GM12878 (cell line): Measurements from ENCODE around the gene DDIT3. TPM values are rescaled to one million over a fixed set of nuclear protein-coding genes. Genes with fewer than 3 reads are reported as not detected.

Experiments used
- ATAC-seq: fragments of 200-7000 bp; cut with Tn5 transposase; 3 replicates; pipeline ENCODE4 v1.9.1; 2020; ENCODE audit warnings: mild to moderate bottlenecking, moderate library complexity
- BruUV-seq: library from RNA; stranded (reverse); fragments of 400-500 nt; replicated peaks from 2 replicates; lab custom pipeline; 2021; lab: Mats Ljungman, UMichigan
- CTCF ChIA-PET: fragments of 300-600 bp; sonication (Branson Sonifier 250); formaldehyde crosslinking; extraction: SDS; loops from one replicate; lab custom pipeline; 2021; ENCODE audit warnings: inconsistent platforms; lab: Yijun Ruan, JAX
- POLR2A ChIA-PET: fragments of 350-600 bp; formaldehyde crosslinking; extraction: SDS; loops from one replicate; lab custom pipeline; 2021; ENCODE audit warnings: inconsistent platforms; lab: Charles Lee
- RAD21 ChIA-PET: fragments of 300-600 bp; sonication (Branson Sonifier 250); formaldehyde crosslinking; loops from one replicate; lab custom pipeline; 2023; ENCODE audit warnings: antibody characterized with exemption; ENCODE audit not compliant: unreplicated experiment; lab: Charles Lee
- SMC1A ChIA-PET: fragments of 300-600 bp; sonication (Branson Sonifier 250); formaldehyde crosslinking; loops from one replicate; lab custom pipeline; 2023; ENCODE audit not compliant: unreplicated experiment, uncharacterized antibody; lab: Charles Lee
- DNase-seq: peaks from one replicate; pipeline ENCODE4 v3.0.0-alpha.2; 2011; ENCODE audit warnings: low read depth, low spot score
- FAIRE-seq: peaks from 3 replicates; lab custom pipeline; 2011; peaks lifted over from hg19 to GRCh38; lab: Jason Lieb, UNC
- H2AFZ ChIP-seq: 2 replicates; pipeline ENCODE4 v1.6.0; 2011; ENCODE audit warnings: low read depth, low read length, control low read depth; ENCODE audit not compliant: control insufficient read depth
- H3K27ac ChIP-seq: 2 replicates; pipeline ENCODE4 v1.5.1; 2011; ENCODE audit warnings: control low read depth; ENCODE audit not compliant: control insufficient read depth, insufficient read depth
- H3K27me3 ChIP-seq, 2 experiments: replicated peaks in 1 of 2; 2 replicates each; pipeline versions ENCODE4 v1.6.0 to v1.6.1; 2011; ENCODE audit warnings: low read length in 1 of 2; ENCODE audit not compliant: control insufficient read depth in 2 of 2, insufficient read depth in 2 of 2
- H3K36me3 ChIP-seq, 2 experiments: 2 replicates each; pipeline ENCODE4 v1.5.1; 2011; ENCODE audit warnings: low read length in 1 of 2; ENCODE audit not compliant: control insufficient read depth in 2 of 2, insufficient read depth in 2 of 2
- H3K4me1 ChIP-seq: 2 replicates; pipeline ENCODE4 v1.6.1; 2011; ENCODE audit warnings: mild to moderate bottlenecking, low read length, moderate library complexity, mixed read lengths; ENCODE audit not compliant: control insufficient read depth, insufficient read depth
- H3K4me2 ChIP-seq: 2 replicates; pipeline ENCODE4 v1.6.0; 2011; ENCODE audit warnings: control low read depth; ENCODE audit not compliant: control insufficient read depth, insufficient read depth
- H3K4me3 ChIP-seq: fragments of 200-600 bp; sonication (generic); 2 replicates; pipeline ENCODE4 v1.5.1; 2016
- H3K79me2 ChIP-seq: 2 replicates; pipeline ENCODE4 v1.6.0; 2011; ENCODE audit warnings: low read length; ENCODE audit not compliant: control insufficient read depth, insufficient read depth
- H3K9ac ChIP-seq: 2 replicates; pipeline ENCODE4 v1.8.0; 2011; ENCODE audit warnings: low read length, control low read depth, mixed read lengths; ENCODE audit not compliant: control insufficient read depth, insufficient read depth
- H3K9me3 ChIP-seq: replicated peaks from 3 replicates; pipeline ENCODE4 v1.5.1; 2011; ENCODE audit warnings: mild to moderate bottlenecking, low read length; ENCODE audit not compliant: control insufficient read depth, insufficient read depth
- H4K20me1 ChIP-seq: 2 replicates; pipeline ENCODE4 v1.6.0; 2011; ENCODE audit not compliant: control insufficient read depth, insufficient read depth
- ATF7 ChIP-seq: fragments of 450-650 bp; IDR thresholded peaks from 2 replicates; pipeline ENCODE4 v1.6.1; 2016; ENCODE audit warnings: low read depth, mild to moderate bottlenecking
- CEBPB ChIP-seq, 2 experiments: fragments of 150-350 bp in 1 of 2; IDR thresholded peaks; 2 replicates each; pipeline ENCODE4 v1.6.1; 2012 to 2014; ENCODE audit warnings: low read depth in 2 of 2, low read length in 2 of 2, borderline replicate concordance in 1 of 2, inconsistent platforms in 1 of 2
- CHD4 ChIP-seq: fragments of 200-600 bp; sonication (generic); IDR thresholded peaks from 2 replicates; pipeline ENCODE4 v1.6.1; 2016; ENCODE audit warnings: mild to moderate bottlenecking
- FOS ChIP-seq: IDR thresholded peaks from 3 replicates; pipeline ENCODE4 v1.6.1; 2011; ENCODE audit warnings: borderline replicate concordance; ENCODE audit not compliant: insufficient read length; ENCODE audit errors: extremely low read depth
- GABPA ChIP-seq: IDR thresholded peaks from 2 replicates; pipeline ENCODE4 v1.6.1; 2014; ENCODE audit warnings: antibody characterized with exemption, low read depth, mild to moderate bottlenecking, inconsistent platforms
- IRF4 ChIP-seq: IDR thresholded peaks from 2 replicates; pipeline ENCODE4 v1.6.1; 2011; ENCODE audit warnings: low read depth, low read length
- MAX ChIP-seq: IDR thresholded peaks from 2 replicates; pipeline ENCODE4 v1.6.1; 2012; ENCODE audit warnings: low read depth, low read length, improper control_type of control experiment
- MEF2B ChIP-seq: fragments of 450-650 bp; IDR thresholded peaks from 2 replicates; pipeline ENCODE4 v1.6.1; 2018; ENCODE audit warnings: mild to moderate bottlenecking, moderate library complexity; ENCODE audit not compliant: partially characterized antibody, poor library complexity, severe bottlenecking
- MTA3 ChIP-seq: IDR thresholded peaks from 2 replicates; pipeline ENCODE4 v1.6.1; 2012; ENCODE audit warnings: low read length, inconsistent platforms, borderline replicate concordance
- NR2C1 ChIP-seq: fragments of 450-650 bp; IDR thresholded peaks from 2 replicates; pipeline ENCODE4 v1.6.1; 2017; ENCODE audit warnings: antibody characterized with exemption, mild to moderate bottlenecking, moderate library complexity
- NR2F1 ChIP-seq: fragments of 450-650 bp; conservative IDR thresholded peaks from 2 replicates; pipeline ENCODE4 v1.6.1; 2017; ENCODE audit warnings: mild to moderate bottlenecking
- POLR2AphosphoS5 ChIP-seq: IDR thresholded peaks from 2 replicates; pipeline ENCODE4 v1.6.1; 2011; ENCODE audit warnings: mild to moderate bottlenecking, low read length, inconsistent platforms
- RBBP5 ChIP-seq: fragments of 200-600 bp; sonication (generic); conservative IDR thresholded peaks from 2 replicates; pipeline ENCODE4 v1.6.1; 2016
- RELB ChIP-seq: fragments of 450-650 bp; IDR thresholded peaks from 2 replicates; pipeline ENCODE4 v1.6.1; 2017; ENCODE audit warnings: low read depth, mild to moderate bottlenecking, moderate library complexity
- SIN3A ChIP-seq: IDR thresholded peaks from 2 replicates; pipeline ENCODE4 v1.6.1; 2012; ENCODE audit warnings: low read depth, low read length, improper control_type of control experiment
- TCF7 ChIP-seq: IDR thresholded peaks from 2 replicates; pipeline ENCODE4 v1.6.1; 2014; ENCODE audit warnings: antibody characterized with exemption, borderline replicate concordance
- ZSCAN29 ChIP-seq: fragments of 450-650 bp; IDR thresholded peaks from 2 replicates; pipeline ENCODE4 v1.6.1; 2017; ENCODE audit warnings: mild to moderate bottlenecking, moderate library complexity
- WGBS: methylation state at CpG from one replicate; pipeline ENCODE4 v1.1.6; 2016; ENCODE audit warnings: low lambda C conversion rate; ENCODE audit not compliant: insufficient replicate concordance, insufficient coverage; ENCODE audit errors: missing lambda C conversion rate; 5-methylcytosine and 5-hydroxymethylcytosine counted together
- in situ Hi-C: fragments of 300-500 bp; cut with MboI; formaldehyde crosslinking; loops from 9 replicates; pipeline ENCODE4 v1.14.3; 2018; ENCODE audit warnings: mixed read lengths
- intact Hi-C: fragments of 100-400 bp; cut with micrococcal nuclease; formaldehyde crosslinking; loops from one replicate; pipeline ENCODE4 v1.14.2; 2022; ENCODE audit not compliant: unreplicated experiment
- polyA plus RNA-seq, 11 experiments: library from polyadenylated mRNA; depleted of rRNA in 4 of 11; unstranded in 6 of 11; stranded (reverse) in 5 of 11; fragments of >200 nt; fragmentation: Nextera tagmentation in 4 of 11; fragmentation: Illumina TruSeq in 1 of 11; extraction: Ambion mirVana in 4 of 11; extraction: Trizol in 1 of 11; gene quantifications; 1 replicate in 1 of 11; 2 replicates in 10 of 11; pipeline versions ENCODE4 v1.2.1 to v1.2.3, GENCODE V29; 2011 to 2016; ENCODE audit warnings: inconsistent platforms in 2 of 11, missing spikeins in 2 of 11, low read depth in 1 of 11
- total RNA-seq, 4 experiments: library from RNA; depleted of rRNA in 3 of 4; stranded (reverse); fragments of >200 nt in 3 of 4; fragmentation: Illumina TruSeq in 1 of 4; extraction: Trizol in 1 of 4; gene quantifications; 2 replicates each; pipeline versions ENCODE4 v1.2.1 to v1.2.3, GENCODE V29; 2013 to 2021
- TF ChIP-seq, protein P1 (sequence below): fragments of 450-650 bp; IDR thresholded peaks from 2 replicates; pipeline ENCODE4 v1.6.1; 2018; ENCODE audit warnings: mild to moderate bottlenecking, low read depth, moderate library complexity; ENCODE audit not compliant: partially characterized antibody

DDIT3 gene
- total and polyA plus RNA-seq, 10 of the 15 experiments (the other 5 are each of a cell fraction or from before 2014, with no cell fraction given) = 9.2 to 28.9 (median 15.5) TPM

DNA sequence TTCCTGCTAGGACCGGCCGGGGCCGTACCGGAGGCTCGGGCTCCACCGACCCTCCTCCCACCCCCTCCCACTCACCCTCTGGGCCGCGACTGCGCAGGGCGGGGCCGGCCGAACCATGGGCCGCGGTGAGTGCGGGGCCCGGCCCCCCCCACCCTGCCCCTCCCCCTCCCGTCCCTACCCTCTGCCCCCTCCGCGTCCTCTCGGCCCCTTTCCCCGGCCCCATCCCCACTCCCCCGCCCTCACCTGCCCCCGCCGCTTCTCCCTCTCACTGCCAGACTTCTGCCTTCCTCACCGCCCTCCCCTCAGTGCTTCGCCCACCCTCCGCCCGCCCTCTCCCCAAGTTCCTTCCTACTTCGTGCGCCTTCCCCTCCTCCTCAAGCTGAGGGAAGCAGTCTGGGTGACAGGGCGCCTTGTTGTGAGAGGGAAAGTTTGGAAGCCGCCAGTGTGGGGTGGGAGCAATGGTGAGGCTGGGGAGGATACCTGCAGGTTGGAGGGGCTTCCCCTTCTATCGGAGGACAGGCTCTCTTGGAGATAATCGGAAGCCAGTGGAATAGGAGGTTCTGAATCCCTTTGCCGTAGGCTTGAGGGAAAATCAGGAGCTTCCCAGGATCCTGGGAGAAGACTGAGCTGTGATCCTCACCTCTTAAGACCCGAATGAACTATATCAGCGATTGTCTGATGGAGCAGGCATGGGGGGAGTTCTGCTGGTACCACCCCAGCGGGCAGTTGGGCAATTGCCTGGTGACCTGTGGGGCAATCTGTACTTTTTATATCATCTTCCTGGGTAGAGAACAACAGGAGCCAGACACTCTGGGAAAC lies 2.8 kb upstream of the DDIT3 start:
- in situ Hi-C loops = no loop called here
- Histone ChIP-seq H3K9ac (peak overlapping the region; percentile 86), H3K79me2 (peaks cover 45% of the 10 kb centered on the region), H4K20me1 (no peaks in the 10 kb centered on the region), H3K4me1 (peaks cover 29% of the 10 kb centered on the region), H3K36me3 (peaks cover 10 to 13% of the 10 kb centered on the region in 2 experiments; a peak in 3 of 4 replicates), H3K27ac (peak overlapping the region; percentile 99), H2AFZ (peak overlapping the region; percentile 28), H3K4me2 (peak overlapping the region; percentile 96), H3K4me3 (peak overlapping the region; percentile 99), H3K9me3 (no peaks in the 10 kb centered on the region), H3K27me3 (no peaks in the 10 kb centered on the region)
- ChIA-PET CTCF (interaction anchor here (0.6 to 2.6 kb wide), 8 partner anchors 8 to 766 kb away, joined by 3 to 16 read pairs (median 4); partner anchors contain the start of gene GLI1), SMC1A (interaction anchor here (0.7 to 1.9 kb wide), 5 partner anchors 10 to 110 kb away, joined by 3 to 9 read pairs (median 4); partner anchors contain the start of gene INHBE), RAD21 (interaction anchor here (0.7 to 2.1 kb wide), 7 partner anchors 10 to 64 kb away, joined by 3 to 11 read pairs (median 3); partner anchors contain the start of genes DCTN2 and GLI1), POLR2A (interaction anchor here (2.2 kb wide), 2 partner anchors 23 to 46 kb away, joined by 9 to 11 read pairs; no protein-coding TSS in a partner anchor)
- BruUV-seq = TSS peak; percentile 50
- intact Hi-C loops = loop anchor here (2.0 to 5.0 kb wide), 3 partner anchors 24 to 61 kb away; partner anchors contain the start of genes ARHGAP9 and DCTN2
- WGBS = under 1% methylated on average over 10 of the region's 38 CpGs
- no peak for ATAC-seq
- FAIRE-seq = no peak
- no peak for DNase-seq
- TF ChIP-seq RBBP5 (no peak), TCF7 (no peak), ATF7 (no peak), IRF4 (no peak), MTA3 (no peak), POLR2AphosphoS5 (peak; percentile 28; the same call in 1 of the 2 replicates), SIN3A (0 out of 2 replicates have a peak, but pooled peaks have one; percentile 44), CHD4 (no peak), MAX (0 out of 2 replicates have a peak, but pooled peaks have one; percentile 1), RELB (0 out of 2 replicates have a peak, but pooled peaks have one; percentile 31), CEBPB (IDR thresholded peaks at IDR 0.05; ENCODE audit: borderline replicate concordance in 1 of 2, low read depth in 2 of 2, low read length in 2 of 2) (no peak), MEF2B (no peak), NR2F1 (peak; percentile 22; the same call in 1 of the 2 replicates), FOS (no peak), NR2C1 (no peak), ZSCAN29 (no peak), GABPA (no peak)
- TF ChIP-seq, protein P1, sequence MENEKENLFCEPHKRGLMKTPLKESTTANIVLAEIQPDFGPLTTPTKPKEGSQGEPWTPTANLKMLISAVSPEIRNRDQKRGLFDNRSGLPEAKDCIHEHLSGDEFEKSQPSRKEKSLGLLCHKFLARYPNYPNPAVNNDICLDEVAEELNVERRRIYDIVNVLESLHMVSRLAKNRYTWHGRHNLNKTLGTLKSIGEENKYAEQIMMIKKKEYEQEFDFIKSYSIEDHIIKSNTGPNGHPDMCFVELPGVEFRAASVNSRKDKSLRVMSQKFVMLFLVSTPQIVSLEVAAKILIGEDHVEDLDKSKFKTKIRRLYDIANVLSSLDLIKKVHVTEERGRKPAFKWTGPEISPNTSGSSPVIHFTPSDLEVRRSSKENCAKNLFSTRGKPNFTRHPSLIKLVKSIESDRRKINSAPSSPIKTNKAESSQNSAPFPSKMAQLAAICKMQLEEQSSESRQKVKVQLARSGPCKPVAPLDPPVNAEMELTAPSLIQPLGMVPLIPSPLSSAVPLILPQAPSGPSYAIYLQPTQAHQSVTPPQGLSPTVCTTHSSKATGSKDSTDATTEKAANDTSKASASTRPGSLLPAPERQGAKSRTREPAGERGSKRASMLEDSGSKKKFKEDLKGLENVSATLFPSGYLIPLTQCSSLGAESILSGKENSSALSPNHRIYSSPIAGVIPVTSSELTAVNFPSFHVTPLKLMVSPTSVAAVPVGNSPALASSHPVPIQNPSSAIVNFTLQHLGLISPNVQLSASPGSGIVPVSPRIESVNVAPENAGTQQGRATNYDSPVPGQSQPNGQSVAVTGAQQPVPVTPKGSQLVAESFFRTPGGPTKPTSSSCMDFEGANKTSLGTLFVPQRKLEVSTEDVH = peak; percentile 26
